ENCODE results near the gene FKBP8.

The FKBP8 gene

DNA sequence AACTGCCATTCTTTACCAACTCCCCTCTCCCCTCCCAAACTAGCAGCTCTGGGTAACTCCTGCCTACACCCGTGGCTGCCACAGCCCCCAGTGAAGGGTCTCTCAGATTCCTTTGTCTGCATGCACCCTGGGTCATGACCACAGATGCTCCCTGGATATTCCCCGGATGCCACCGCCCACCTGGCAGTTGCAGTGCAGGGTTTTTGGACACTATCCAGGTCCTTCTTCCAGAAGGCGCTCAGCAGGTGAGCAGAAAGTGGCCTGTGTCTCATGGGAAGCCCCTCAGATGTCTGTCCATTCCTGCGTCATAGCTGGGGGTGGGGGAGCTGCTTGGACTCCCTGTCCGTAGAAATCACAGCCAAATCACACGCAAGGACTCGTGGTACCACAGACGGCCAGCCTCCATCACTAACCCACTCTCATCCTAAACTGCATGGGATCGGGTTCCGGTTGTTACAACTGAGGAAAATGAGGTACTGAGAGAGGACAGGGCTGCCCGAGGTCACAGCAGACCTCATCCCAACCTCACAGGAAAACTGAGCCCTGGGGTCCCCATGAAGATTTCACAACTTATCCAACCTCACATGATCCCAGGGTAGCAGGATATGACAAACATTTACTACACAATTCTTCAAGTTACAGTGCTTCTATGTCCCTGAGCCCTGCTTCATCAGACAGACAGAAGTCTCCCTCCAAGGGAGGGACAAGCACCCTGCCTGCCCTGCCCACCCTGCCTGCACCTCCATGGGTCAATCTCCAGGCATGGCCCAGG is 60.1 kb downstream of the FKBP8 start:
- no peak for DNase-seq (ENCODE audit: low read depth)

All from activated T-cell treated with anti-CD3 and anti-CD28 coated beads for 1 hour (primary cell).